Measurements from ENCODE around the gene SLC12A8. TPM values are rescaled to one million over a fixed set of nuclear protein-coding genes. Genes with fewer than 3 reads are reported as not detected.

SLC12A8 gene
- total RNA-seq, 1 experiment from 2014 or later = 7.1 TPM

DNA sequence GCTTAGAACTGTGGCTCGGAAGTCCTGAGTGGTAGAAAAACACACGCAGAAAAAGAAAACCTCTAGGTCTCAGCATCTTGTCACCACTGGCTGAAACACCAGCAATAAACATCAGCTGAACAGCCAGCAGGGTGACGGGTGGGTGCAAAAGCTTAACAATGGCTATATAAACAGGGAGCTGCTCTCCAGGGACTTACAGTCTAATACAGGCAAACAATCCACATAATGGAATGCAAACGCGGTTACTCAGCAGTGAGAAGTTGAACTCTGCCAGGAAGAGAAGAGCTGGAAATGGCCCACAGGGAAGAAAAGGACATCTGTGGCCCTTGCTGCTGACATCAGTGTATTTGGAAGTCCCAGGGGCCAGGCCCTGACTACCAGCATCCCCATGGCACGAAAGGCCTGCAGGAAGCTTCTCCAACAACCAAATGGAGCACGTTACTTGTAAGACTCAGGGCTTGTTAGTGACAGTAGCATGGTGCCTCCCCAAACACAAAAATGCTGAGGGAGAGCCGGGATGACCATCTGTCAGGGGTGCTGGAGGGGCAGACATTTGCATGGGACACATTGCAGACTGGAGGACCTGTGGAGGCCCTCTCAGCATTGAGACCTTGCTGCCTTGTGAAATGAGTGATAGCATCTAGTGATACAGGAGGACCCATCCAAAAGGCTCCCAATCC is 159.8 kb downstream of the SLC12A8 start:
- no TSS peak for BruUV-seq (replicated peaks)
- peak; percentile 81 for DNase-seq (ENCODE audit: low spot score)
- ChIA-PET CTCF (interaction anchor here (1.0 kb wide), 1 partner anchor 13 kb away, joined by 3 read pairs; no protein-coding TSS in a partner anchor), POLR2A (ENCODE audit: low non-redundant PET) (interaction anchor here (0.7 kb wide), 1 partner anchor 20 kb away, joined by 4 read pairs; no protein-coding TSS in a partner anchor)
- TF ChIP-seq EZH2 (IDR thresholded peaks at IDR 0.05; ENCODE audit: borderline replicate concordance, low read depth, low read length, poor library complexity, severe bottlenecking) = no peak
- TF ChIP-seq, protein P1, sequence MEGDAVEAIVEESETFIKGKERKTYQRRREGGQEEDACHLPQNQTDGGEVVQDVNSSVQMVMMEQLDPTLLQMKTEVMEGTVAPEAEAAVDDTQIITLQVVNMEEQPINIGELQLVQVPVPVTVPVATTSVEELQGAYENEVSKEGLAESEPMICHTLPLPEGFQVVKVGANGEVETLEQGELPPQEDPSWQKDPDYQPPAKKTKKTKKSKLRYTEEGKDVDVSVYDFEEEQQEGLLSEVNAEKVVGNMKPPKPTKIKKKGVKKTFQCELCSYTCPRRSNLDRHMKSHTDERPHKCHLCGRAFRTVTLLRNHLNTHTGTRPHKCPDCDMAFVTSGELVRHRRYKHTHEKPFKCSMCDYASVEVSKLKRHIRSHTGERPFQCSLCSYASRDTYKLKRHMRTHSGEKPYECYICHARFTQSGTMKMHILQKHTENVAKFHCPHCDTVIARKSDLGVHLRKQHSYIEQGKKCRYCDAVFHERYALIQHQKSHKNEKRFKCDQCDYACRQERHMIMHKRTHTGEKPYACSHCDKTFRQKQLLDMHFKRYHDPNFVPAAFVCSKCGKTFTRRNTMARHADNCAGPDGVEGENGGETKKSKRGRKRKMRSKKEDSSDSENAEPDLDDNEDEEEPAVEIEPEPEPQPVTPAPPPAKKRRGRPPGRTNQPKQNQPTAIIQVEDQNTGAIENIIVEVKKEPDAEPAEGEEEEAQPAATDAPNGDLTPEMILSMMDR (conservative IDR thresholded peaks at IDR 0.05; ENCODE audit: low read depth, low read length) = no peak
- peak overlapping the region; percentile 26 for H3K4me3 ChIP-seq (ENCODE audit: low read depth, low read length, poor library complexity, severe bottlenecking)
- H3K9me3 ChIP-seq (ENCODE audit: low read depth, low read length, poor library complexity, severe bottlenecking) = no peaks in the 10 kb centered on the region
- no peaks in the 10 kb centered on the region for H3K27me3 ChIP-seq (replicated peaks; ENCODE audit: insufficient read depth, low read depth, low read length, poor library complexity)
- intact Hi-C loops (cut with micrococcal nuclease; ENCODE audit: unreplicated experiment) = no loop called here
- peak overlapping the region; percentile 93 for H3K27ac ChIP-seq (ENCODE audit: low read depth, low read length, poor library complexity, severe bottlenecking)
- H3K4me1 ChIP-seq (ENCODE audit: insufficient read depth, low read length, poor library complexity, severe bottlenecking) = peaks cover 41% of the 10 kb centered on the region
- no peaks in the 10 kb centered on the region for H3K36me3 ChIP-seq (ENCODE audit: insufficient read depth, low read length, poor library complexity, severe bottlenecking)

DNA sequence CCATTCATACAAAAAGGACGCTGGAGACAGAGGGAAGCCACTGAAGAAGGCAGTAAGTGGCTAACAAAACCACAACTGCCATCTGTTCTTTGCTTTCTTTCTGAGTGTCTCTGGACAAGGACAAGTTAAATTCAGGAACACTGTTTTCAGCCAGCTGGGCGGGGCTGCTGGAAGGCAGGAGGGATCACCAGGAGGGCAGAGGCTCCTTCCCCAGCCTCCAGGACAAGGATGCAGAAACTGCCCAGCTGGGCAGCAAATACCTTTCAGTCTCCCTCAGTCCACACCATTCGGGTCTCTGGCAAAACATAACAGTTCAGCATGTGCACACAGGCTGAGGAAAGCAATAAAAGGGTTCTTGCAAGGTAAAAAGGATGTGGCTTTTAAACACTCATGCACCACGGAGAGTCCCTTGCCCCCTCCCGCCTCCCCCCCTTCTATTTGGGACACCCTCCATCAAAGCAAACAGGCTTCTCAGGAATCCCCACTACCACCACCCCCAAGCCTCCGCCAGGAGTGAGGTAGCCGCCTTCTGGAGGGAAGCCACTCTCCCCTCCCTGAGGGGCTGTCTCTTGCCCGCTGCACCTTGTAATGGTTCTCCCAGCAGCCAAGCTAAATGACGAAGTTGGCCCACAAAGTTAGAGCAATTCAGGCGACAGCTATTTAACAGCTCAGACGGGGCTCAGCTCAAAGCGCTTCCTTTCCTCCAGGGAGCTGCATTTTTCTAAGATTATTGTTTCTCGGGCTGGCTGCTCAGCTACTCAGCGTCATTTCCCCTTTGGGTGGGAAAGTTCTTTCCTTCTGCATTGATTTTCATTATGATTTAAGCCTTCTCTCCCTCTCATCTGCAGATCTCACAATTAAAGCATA is 160.6 kb downstream of the SLC12A8 start:
- BruUV-seq (replicated peaks) = no TSS peak
- Histone ChIP-seq H3K27me3 (replicated peaks; ENCODE audit: insufficient read depth, low read depth, low read length, poor library complexity) (no peaks in the 10 kb centered on the region), H3K4me1 (ENCODE audit: insufficient read depth, low read length, poor library complexity, severe bottlenecking) (peaks cover 41% of the 10 kb centered on the region), H3K9me3 (ENCODE audit: low read depth, low read length, poor library complexity, severe bottlenecking) (no peaks in the 10 kb centered on the region), H3K4me3 (ENCODE audit: low read depth, low read length, poor library complexity, severe bottlenecking) (peak overlapping the region; percentile 26), H3K27ac (ENCODE audit: low read depth, low read length, poor library complexity, severe bottlenecking) (peak overlapping the region; percentile 93), H3K36me3 (ENCODE audit: insufficient read depth, low read length, poor library complexity, severe bottlenecking) (no peaks in the 10 kb centered on the region)
- no peak for TF ChIP-seq EZH2 (IDR thresholded peaks at IDR 0.05; ENCODE audit: borderline replicate concordance, low read depth, low read length, poor library complexity, severe bottlenecking)
- TF ChIP-seq, protein P1 (conservative IDR thresholded peaks at IDR 0.05; ENCODE audit: low read depth, low read length) = no peak
- intact Hi-C loops (cut with micrococcal nuclease; ENCODE audit: unreplicated experiment) = no loop called here
- POLR2A ChIA-PET (ENCODE audit: low non-redundant PET) = interaction anchor here (0.7 kb wide), 1 partner anchor 20 kb away, joined by 4 read pairs; no protein-coding TSS in a partner anchor
- peak; percentile 91 for DNase-seq (ENCODE audit: low spot score)
- CTCF ChIA-PET = interaction anchor here (0.6 to 1.0 kb wide), 2 partner anchors 12 to 387 kb away, joined by 3 read pairs; no protein-coding TSS in a partner anchor

DNA sequence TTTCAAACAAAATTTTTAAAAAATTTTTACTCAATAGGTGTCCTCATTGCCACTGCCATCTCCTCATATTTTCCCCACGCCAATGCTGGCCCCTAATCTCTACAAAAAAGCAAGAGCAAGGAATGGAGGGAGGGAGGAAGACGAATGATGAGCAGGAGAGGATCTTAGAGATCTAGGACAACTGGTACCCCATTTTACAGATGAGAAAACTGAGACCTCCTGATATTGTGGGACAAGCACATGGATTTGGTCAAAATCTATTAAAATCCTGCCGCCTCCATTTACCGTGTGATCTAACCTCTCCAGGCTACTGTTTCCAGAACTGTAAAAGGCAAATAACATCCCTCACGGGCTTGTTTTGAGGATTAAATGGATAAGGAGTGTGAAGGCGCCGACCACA is 161.3 kb downstream of the SLC12A8 start:
- Histone ChIP-seq H3K9me3 (ENCODE audit: low read depth, low read length, poor library complexity, severe bottlenecking) (no peaks in the 10 kb centered on the region), H3K27me3 (replicated peaks; ENCODE audit: insufficient read depth, low read depth, low read length, poor library complexity) (no peaks in the 10 kb centered on the region), H3K4me3 (ENCODE audit: low read depth, low read length, poor library complexity, severe bottlenecking) (peak overlapping the region; percentile 26), H3K4me1 (ENCODE audit: insufficient read depth, low read length, poor library complexity, severe bottlenecking) (peaks cover 41% of the 10 kb centered on the region), H3K36me3 (ENCODE audit: insufficient read depth, low read length, poor library complexity, severe bottlenecking) (no peaks in the 10 kb centered on the region), H3K27ac (ENCODE audit: low read depth, low read length, poor library complexity, severe bottlenecking) (peak overlapping the region; percentile 93)
- ChIA-PET POLR2A (ENCODE audit: low non-redundant PET) (no interaction called here), CTCF (no interaction called here)
- intact Hi-C loops (cut with micrococcal nuclease; ENCODE audit: unreplicated experiment) = no loop called here
- no TSS peak for BruUV-seq (replicated peaks)
- TF ChIP-seq EZH2 (IDR thresholded peaks at IDR 0.05; ENCODE audit: borderline replicate concordance, low read depth, low read length, poor library complexity, severe bottlenecking) = no peak
- TF ChIP-seq, protein P1 (conservative IDR thresholded peaks at IDR 0.05; ENCODE audit: low read depth, low read length) = no peak
- DNase-seq (ENCODE audit: low spot score) = no peak
